ENCODE results near the gene SCN1B. TPM values are rescaled to one million over a fixed set of nuclear protein-coding genes. Genes with fewer than 3 reads are reported as not detected.
A peak's percentile ranks its signal among the peaks of the same experiment; 100 is the strongest.
"Not testable (repeated sequence)": the region's sequence is repeated elsewhere in the genome, so short reads cannot be mapped to it uniquely, and the experiment has no call there.

SCN1B gene
- total and polyA plus RNA-seq, 5 donors = 74.3 to 134 (median 88.1) TPM

GRCh38 chr19:35011737-35012682 is 18.3 kb upstream of the SCN1B start:
- DNase-seq (peak in 2 of 3 donors; percentile 48 to 50), ATAC-seq (no peak)
- intact Hi-C loops (cut with DNase I) = loop anchor here in 3 of 4 donors (2.0 to 5.0 kb wide), 2 partner anchors 39 to 40 kb away; no protein-coding TSS in a partner anchor
- 76% methylated on average over 18 of the region's 18 CpGs for WGBS
- no peaks in the 10 kb centered on the region for H3K9me3 ChIP-seq (ENCODE audit: control insufficient read depth, low read length)
- no peaks in the 10 kb centered on the region for H3K4me1 ChIP-seq (ENCODE audit: control insufficient read depth, insufficient read depth, low read length)
- no peak overlapping the region for H3K27ac ChIP-seq (ENCODE audit: low read length)
- no peak overlapping the region for H3K4me3 ChIP-seq (ENCODE audit: low read length)
- H3K27me3 ChIP-seq (ENCODE audit: control insufficient read depth, insufficient read depth) = no peaks in the 10 kb centered on the region

- H3K4me3 ChIP-seq (ENCODE audit: low read length) = no peak overlapping the region
- no peaks in the 10 kb centered on the region for H3K9me3 ChIP-seq (ENCODE audit: control insufficient read depth, low read length)
- DNase-seq (peak; percentile 78 to 93 (median 91)), ATAC-seq (peak; percentile 60 to 80)
- no peaks in the 10 kb centered on the region for H3K4me1 ChIP-seq (ENCODE audit: control insufficient read depth, insufficient read depth, low read length)
- H3K27me3 ChIP-seq (ENCODE audit: control insufficient read depth, insufficient read depth) = no peaks in the 10 kb centered on the region
- no peak overlapping the region for H3K27ac ChIP-seq (ENCODE audit: low read length)
- intact Hi-C loops (cut with DNase I) = loop anchor here (1.0 to 5.0 kb wide), 3 partner anchors 40 to 41 kb away; no protein-coding TSS in a partner anchor
- WGBS = 50% methylated on average over 32 of the region's 32 CpGs
These were observed 17.0 kb upstream of the SCN1B start for GRCh38 chr19:35013041-35013819.

GRCh38 chr19:35013820-35014754 is 16.2 kb upstream of the SCN1B start:
- ATAC-seq (no peak), DNase-seq (peak in 2 of 3 donors; percentile 58 to 66)
- intact Hi-C loops (cut with DNase I) = loop anchor here (1.0 to 5.0 kb wide), 3 partner anchors 41 to 42 kb away; no protein-coding TSS in a partner anchor
- Histone ChIP-seq H3K27ac (ENCODE audit: low read length) (no peak overlapping the region), H3K27me3 (ENCODE audit: control insufficient read depth, insufficient read depth) (no peaks in the 10 kb centered on the region), H3K4me1 (ENCODE audit: control insufficient read depth, insufficient read depth, low read length) (no peaks in the 10 kb centered on the region), H3K4me3 (ENCODE audit: low read length) (no peak overlapping the region), H3K9me3 (ENCODE audit: control insufficient read depth, low read length) (no peaks in the 10 kb centered on the region)
- WGBS = 81% methylated on average over 23 of the region's 23 CpGs

- H3K9me3 ChIP-seq (ENCODE audit: control insufficient read depth, low read length); H3K4me3 ChIP-seq (ENCODE audit: low read length); H3K4me1 ChIP-seq (ENCODE audit: control insufficient read depth, insufficient read depth, low read length); H3K27me3 ChIP-seq (ENCODE audit: control insufficient read depth, insufficient read depth); ATAC-seq; H3K27ac ChIP-seq (ENCODE audit: low read length): not testable (repeated sequence)
- peak in 1 of 3 donors; percentile 6 for DNase-seq
- WGBS = 94% methylated on average over 4 of the region's 4 CpGs
- intact Hi-C loops (cut with DNase I) = loop anchor here in 2 of 4 donors (5.0 kb wide), 1 partner anchor 42 kb away; no protein-coding TSS in a partner anchor
These were observed 15.5 kb upstream of the SCN1B start for GRCh38 chr19:35014774-35015173.

GRCh38 chr19:35015270-35015953 is 14.9 kb upstream of the SCN1B start:
- WGBS = 86% methylated on average over 16 of the region's 16 CpGs
- DNase-seq = peak in 2 of 3 donors; percentile 65
- no peak for ATAC-seq
- Histone ChIP-seq H3K4me1 (ENCODE audit: control insufficient read depth, insufficient read depth, low read length) (no peaks in the 10 kb centered on the region), H3K9me3 (ENCODE audit: control insufficient read depth, low read length) (no peaks in the 10 kb centered on the region), H3K27ac (ENCODE audit: low read length) (no peak overlapping the region), H3K27me3 (ENCODE audit: control insufficient read depth, insufficient read depth) (no peaks in the 10 kb centered on the region), H3K4me3 (ENCODE audit: low read length) (no peak overlapping the region)
- intact Hi-C loops (cut with DNase I) = no loop called here

GRCh38 chr19:35015954-35016351 is 14.3 kb upstream of the SCN1B start:
- H3K27ac ChIP-seq (ENCODE audit: low read length) = no peak overlapping the region
- WGBS = 98% methylated on average over 6 of the region's 6 CpGs
- no peak overlapping the region for H3K4me3 ChIP-seq (ENCODE audit: low read length)
- DNase-seq (no peak), ATAC-seq (no peak)
- H3K4me1 ChIP-seq (ENCODE audit: control insufficient read depth, insufficient read depth, low read length) = no peaks in the 10 kb centered on the region
- H3K27me3 ChIP-seq (ENCODE audit: control insufficient read depth, insufficient read depth) = no peaks in the 10 kb centered on the region
- no peaks in the 10 kb centered on the region for H3K9me3 ChIP-seq (ENCODE audit: control insufficient read depth, low read length)
- intact Hi-C loops (cut with DNase I) = no loop called here

GRCh38 chr19:35017507-35017906 is 12.8 kb upstream of the SCN1B start:
- WGBS = 64% methylated on average over 3 of the region's 3 CpGs

GRCh38 chr19:35018379-35018778 is 11.9 kb upstream of the SCN1B start:
- Histone ChIP-seq H3K27me3 (ENCODE audit: control insufficient read depth, insufficient read depth) (no peaks in the 10 kb centered on the region), H3K4me1 (ENCODE audit: control insufficient read depth, insufficient read depth, low read length) (no peaks in the 10 kb centered on the region), H3K4me3 (ENCODE audit: low read length) (no peak overlapping the region), H3K9me3 (ENCODE audit: control insufficient read depth, low read length) (no peaks in the 10 kb centered on the region), H3K27ac (ENCODE audit: low read length) (no peak overlapping the region)
- 96% methylated on average over 4 of the region's 4 CpGs for WGBS
- intact Hi-C loops (cut with DNase I) = no loop called here
- ATAC-seq = no peak
- no peak for DNase-seq

More at GRCh38 chr19:35017507-35017906, 12.8 kb upstream of the SCN1B start:
- intact Hi-C loops (cut with DNase I) = no loop called here
- DNase-seq = no peak
- no peaks in the 10 kb centered on the region for H3K27me3 ChIP-seq (ENCODE audit: control insufficient read depth, insufficient read depth)
- H3K4me1 ChIP-seq (ENCODE audit: control insufficient read depth, insufficient read depth, low read length) = no peaks in the 10 kb centered on the region
- no peak overlapping the region for H3K27ac ChIP-seq (ENCODE audit: low read length)
- H3K9me3 ChIP-seq (ENCODE audit: control insufficient read depth, low read length) = no peaks in the 10 kb centered on the region
- no peak overlapping the region for H3K4me3 ChIP-seq (ENCODE audit: low read length)
- ATAC-seq = no peak

- H3K9me3 ChIP-seq (ENCODE audit: control insufficient read depth, low read length) = no peaks in the 10 kb centered on the region
- WGBS = 96% methylated on average over 22 of the region's 22 CpGs
- DNase-seq = no peak
- no peak overlapping the region for H3K27ac ChIP-seq (ENCODE audit: low read length)
- no peaks in the 10 kb centered on the region for H3K4me1 ChIP-seq (ENCODE audit: control insufficient read depth, insufficient read depth, low read length)
- intact Hi-C loops (cut with DNase I) = no loop called here
- no peak for ATAC-seq
- H3K27me3 ChIP-seq (ENCODE audit: control insufficient read depth, insufficient read depth) = no peaks in the 10 kb centered on the region
- no peak overlapping the region for H3K4me3 ChIP-seq (ENCODE audit: low read length)
These were observed 11.1 kb upstream of the SCN1B start for GRCh38 chr19:35019144-35019543.

GRCh38 chr19:35021016-35021415 is 9.3 kb upstream of the SCN1B start:
- no peak overlapping the region for H3K4me3 ChIP-seq (ENCODE audit: low read length)
- no peaks in the 10 kb centered on the region for H3K4me1 ChIP-seq (ENCODE audit: control insufficient read depth, insufficient read depth, low read length)
- no peaks in the 10 kb centered on the region for H3K9me3 ChIP-seq (ENCODE audit: control insufficient read depth, low read length)
- no peak for DNase-seq
- H3K27me3 ChIP-seq (ENCODE audit: control insufficient read depth, insufficient read depth) = no peaks in the 10 kb centered on the region
- 91% methylated on average over 10 of the region's 10 CpGs for WGBS
- intact Hi-C loops (cut with DNase I) = no loop called here
- ATAC-seq = no peak
- H3K27ac ChIP-seq (ENCODE audit: low read length) = no peak overlapping the region

Measured in right cardiac atrium (tissue), 5 donors.